AG10803 (cell line): Measurements from ENCODE around the gene RIC8B.
A peak's percentile ranks its signal among the peaks of the same experiment; 100 is the strongest.
"Not testable (repeated sequence)": the region's sequence is repeated elsewhere in the genome, so short reads cannot be mapped to it uniquely, and the experiment has no call there.

Experiments
- DNase-seq: peaks from one replicate; pipeline ENCODE4 v3.0.0; 2010; ENCODE audit warnings: low read depth
- H3K4me3 ChIP-seq: 2 replicates; pipeline ENCODE4 v1.5.1; 2011; ENCODE audit warnings: mild to moderate bottlenecking, low read length, control low read depth
- CTCF ChIP-seq: conservative IDR thresholded peaks from 2 replicates; pipeline ENCODE4 v1.5.1; 2011; ENCODE audit warnings: mild to moderate bottlenecking, low read length, control low read depth, inconsistent platforms

RIC8B gene

GRCh38 chr12:106915635-106916026 lies 141.1 kb downstream of the RIC8B start:
- no peak overlapping the region for H3K4me3 ChIP-seq
- DNase-seq = no peak
- no peak for TF ChIP-seq CTCF

DNA sequence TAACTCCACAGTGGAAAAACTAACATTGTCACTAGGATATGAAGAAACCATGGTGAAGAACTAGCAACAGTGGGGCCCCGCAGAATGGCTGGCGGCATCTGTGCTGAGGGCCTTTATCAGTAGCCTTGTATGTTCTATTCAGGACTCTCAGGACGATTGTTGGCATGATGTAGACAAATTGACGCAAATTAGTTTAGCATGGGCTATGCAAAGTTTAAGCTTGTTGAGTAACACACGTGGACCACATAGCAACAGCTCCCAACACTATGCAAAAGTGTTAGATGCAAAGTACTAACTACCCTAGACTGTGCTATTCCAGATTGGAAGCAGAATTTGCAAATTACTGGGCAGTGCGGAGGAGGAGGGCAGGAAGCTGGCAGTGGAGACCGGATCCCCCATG lies 143.0 kb downstream of the RIC8B start:
- H3K4me3 ChIP-seq = no peak overlapping the region
- no peak for DNase-seq
- TF ChIP-seq CTCF = no peak

DNA sequence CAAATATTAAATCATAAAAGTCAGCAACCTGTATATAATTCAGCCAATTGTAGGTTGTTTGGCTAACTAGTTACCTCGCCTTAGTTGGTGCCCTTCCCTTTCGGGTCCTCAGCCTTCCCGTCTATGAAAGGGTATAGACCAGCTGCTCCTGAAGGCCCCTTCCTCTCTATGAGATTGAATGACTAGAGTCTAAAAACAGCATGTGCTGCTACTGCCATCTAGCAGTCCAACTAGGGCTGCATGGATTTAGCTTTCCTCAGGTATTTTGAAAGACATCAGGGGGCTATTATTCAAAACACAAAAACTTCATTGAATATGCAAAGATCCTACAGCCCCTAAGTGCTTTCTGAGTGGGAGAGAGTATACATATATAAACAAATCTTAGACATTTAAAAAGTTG lies 144.3 kb downstream of the RIC8B start:
- DNase-seq = no peak
- peak; percentile 36 for TF ChIP-seq CTCF
- H3K4me3 ChIP-seq = no peak overlapping the region

DNA sequence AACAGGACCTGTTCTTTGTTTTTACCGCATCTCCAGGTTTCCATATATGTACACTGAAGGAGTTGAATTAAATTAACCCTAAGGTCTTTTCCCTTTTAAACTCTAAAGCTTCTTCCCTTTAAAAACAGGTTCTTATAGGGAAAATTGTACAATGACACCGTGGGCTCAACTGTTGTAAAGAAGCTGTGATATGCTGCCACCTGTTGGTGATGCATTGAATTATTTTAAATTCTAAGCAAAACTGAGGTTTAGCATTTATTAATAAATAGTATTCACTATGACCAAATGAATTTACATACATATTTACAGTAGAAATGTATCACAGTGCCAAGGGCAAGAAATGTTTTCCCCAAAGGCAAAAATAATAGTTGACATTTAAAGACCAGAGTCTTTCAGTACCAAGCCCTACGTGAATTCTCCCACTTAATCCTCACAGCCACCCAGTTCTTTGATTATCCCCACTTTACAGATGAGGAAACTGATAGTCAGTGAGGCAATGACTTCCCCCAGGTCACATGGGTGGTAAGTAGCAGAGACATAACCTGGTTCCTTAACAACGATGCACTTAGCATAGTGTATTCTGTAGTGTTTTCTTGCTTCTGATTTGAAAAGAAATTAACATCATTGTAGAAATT lies 145.5 kb downstream of the RIC8B start:
- H3K4me3 ChIP-seq = no peak overlapping the region
- TF ChIP-seq CTCF = peak; percentile 76
- DNase-seq = peak; percentile 50

- H3K4me3 ChIP-seq, DNase-seq: not testable (repeated sequence)
Observed at GRCh38 chr12:106921976-106922375, 147.5 kb downstream of the RIC8B start.

GRCh38 chr12:106923594-106923993 lies 149.1 kb downstream of the RIC8B start:
- not testable (repeated sequence) for H3K4me3 ChIP-seq, DNase-seq

DNA sequence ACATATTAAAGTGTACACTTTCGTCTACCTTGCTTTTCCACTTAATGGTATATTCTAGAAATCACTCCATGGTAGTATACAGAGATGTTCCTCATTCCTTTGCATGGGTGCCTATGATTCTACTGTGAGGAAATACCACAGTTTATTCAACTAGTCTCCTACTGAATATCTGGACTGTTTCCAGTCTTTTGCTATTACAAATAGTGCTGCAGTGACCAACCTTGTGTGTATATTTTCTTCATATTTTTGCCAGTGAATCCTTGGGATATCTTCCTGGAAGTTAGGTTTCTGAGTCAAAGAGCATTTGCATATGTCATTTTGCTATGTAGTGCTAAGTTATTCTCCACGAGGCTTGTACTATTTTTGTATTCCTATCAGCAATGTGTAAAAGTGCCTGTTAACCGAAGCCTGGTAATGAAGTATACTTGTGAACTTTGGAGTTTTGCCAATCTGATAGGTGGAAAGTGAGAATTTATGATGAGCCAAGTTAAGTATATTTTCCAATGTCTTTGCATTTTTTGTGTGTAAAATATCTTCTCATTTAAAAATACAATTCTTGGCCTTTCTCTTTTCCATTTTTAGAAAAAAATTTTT lies 149.9 kb downstream of the RIC8B start:
- H3K4me3 ChIP-seq = no peak overlapping the region
- no peak for TF ChIP-seq CTCF
- DNase-seq = no peak

DNA sequence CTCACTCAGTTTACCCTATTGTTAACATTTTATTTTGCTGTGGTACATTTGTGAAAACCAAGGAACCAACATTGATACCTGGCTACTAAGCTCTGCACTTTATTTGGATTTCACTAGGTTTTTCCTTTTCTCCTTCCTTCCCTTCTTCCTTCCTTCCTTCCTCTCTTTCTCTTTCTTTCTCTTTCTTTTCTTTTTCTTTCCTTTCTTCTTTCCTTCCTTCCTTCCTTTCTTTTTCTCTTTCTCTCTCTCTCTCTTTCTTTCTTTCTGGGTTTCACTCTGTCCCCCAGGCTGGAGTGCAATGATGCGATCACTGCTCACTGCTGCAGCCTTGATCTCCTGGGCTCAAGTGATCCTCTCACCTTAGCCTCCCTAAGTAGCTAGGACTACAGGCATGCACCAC lies 152.2 kb downstream of the RIC8B start:
- H3K4me3 ChIP-seq = no peak overlapping the region
- DNase-seq = no peak
- TF ChIP-seq CTCF = no peak
